ENCODE results near the gene FCAMR.

DNA sequence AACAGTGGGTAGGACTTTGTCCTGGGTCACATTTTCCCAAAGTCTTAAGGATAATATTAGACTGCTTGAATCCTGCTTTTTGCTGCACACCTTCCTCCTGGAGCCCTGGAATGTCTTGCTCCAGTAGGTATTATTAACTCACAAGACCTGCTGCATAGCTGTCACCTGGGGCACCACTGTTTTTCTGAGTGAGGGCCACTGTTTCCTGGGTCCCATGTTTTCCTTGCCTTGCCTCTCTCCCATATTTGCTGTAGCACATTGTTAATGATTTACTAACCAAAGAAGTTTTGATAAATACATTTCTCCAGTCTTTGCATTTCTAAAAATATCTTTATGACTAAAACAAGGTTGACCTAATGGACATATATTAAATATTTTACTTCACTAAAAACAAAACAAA lies 22.5 kb upstream of the FCAMR start:
- TF ChIP-seq, protein P1, sequence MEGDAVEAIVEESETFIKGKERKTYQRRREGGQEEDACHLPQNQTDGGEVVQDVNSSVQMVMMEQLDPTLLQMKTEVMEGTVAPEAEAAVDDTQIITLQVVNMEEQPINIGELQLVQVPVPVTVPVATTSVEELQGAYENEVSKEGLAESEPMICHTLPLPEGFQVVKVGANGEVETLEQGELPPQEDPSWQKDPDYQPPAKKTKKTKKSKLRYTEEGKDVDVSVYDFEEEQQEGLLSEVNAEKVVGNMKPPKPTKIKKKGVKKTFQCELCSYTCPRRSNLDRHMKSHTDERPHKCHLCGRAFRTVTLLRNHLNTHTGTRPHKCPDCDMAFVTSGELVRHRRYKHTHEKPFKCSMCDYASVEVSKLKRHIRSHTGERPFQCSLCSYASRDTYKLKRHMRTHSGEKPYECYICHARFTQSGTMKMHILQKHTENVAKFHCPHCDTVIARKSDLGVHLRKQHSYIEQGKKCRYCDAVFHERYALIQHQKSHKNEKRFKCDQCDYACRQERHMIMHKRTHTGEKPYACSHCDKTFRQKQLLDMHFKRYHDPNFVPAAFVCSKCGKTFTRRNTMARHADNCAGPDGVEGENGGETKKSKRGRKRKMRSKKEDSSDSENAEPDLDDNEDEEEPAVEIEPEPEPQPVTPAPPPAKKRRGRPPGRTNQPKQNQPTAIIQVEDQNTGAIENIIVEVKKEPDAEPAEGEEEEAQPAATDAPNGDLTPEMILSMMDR (IDR thresholded peaks at IDR 0.05 in 4 of 5, conservative IDR thresholded peaks at IDR 0.05 in 1 of 5) = no peak
- TF ChIP-seq POLR2A (IDR thresholded peaks at IDR 0.05) = no peak

Measured in gastrocnemius medialis (tissue), 4 donors.